ENCODE data around the gene GBA2.
A peak's percentile ranks its signal among the peaks of the same experiment; 100 is the strongest.

GBA2 gene

DNA sequence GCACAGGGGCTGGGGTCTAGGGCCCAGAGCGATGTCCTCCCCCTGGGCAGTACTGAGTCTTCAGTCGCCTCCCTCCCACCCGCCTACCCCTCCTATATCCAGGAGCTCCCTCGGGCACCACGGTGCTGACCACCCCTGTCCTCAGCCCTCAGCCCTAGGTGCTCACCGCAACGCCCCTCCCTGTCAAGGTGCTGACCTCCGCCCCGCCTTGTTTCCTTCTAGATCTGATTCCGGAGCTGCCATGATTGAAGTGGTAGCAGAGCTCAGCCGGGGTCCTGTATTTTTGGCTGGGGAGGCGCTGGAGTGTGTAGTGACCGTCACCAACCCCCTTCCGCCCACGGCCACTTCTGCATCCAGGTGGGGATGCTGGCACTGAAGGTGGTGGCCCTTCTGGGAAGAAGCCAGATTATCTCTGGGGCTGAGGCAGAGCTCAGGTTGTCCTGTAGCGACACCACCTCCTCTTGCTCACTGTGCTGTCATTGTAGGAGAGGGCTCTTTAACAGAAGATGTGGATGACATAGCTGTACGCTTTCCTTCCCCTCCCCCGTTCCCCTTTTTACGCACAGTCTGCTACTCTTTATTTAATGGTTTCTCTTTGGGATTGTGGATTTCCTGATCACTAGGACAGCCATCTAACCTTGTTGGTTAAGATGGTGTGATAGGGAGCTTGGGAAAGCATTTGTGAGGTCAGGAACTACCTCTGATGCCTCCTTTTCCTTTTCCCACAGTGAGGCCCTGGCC is 657 bp upstream of the GBA2 start:
- H3K4me3 ChIP-seq (ENCODE audit: low read depth, low read length), result peak overlapping the region; percentile 70
- TF ChIP-seq, protein P1, sequence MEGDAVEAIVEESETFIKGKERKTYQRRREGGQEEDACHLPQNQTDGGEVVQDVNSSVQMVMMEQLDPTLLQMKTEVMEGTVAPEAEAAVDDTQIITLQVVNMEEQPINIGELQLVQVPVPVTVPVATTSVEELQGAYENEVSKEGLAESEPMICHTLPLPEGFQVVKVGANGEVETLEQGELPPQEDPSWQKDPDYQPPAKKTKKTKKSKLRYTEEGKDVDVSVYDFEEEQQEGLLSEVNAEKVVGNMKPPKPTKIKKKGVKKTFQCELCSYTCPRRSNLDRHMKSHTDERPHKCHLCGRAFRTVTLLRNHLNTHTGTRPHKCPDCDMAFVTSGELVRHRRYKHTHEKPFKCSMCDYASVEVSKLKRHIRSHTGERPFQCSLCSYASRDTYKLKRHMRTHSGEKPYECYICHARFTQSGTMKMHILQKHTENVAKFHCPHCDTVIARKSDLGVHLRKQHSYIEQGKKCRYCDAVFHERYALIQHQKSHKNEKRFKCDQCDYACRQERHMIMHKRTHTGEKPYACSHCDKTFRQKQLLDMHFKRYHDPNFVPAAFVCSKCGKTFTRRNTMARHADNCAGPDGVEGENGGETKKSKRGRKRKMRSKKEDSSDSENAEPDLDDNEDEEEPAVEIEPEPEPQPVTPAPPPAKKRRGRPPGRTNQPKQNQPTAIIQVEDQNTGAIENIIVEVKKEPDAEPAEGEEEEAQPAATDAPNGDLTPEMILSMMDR (IDR thresholded peaks at IDR 0.05; ENCODE audit: low read depth, low read length), result no peak

DNA sequence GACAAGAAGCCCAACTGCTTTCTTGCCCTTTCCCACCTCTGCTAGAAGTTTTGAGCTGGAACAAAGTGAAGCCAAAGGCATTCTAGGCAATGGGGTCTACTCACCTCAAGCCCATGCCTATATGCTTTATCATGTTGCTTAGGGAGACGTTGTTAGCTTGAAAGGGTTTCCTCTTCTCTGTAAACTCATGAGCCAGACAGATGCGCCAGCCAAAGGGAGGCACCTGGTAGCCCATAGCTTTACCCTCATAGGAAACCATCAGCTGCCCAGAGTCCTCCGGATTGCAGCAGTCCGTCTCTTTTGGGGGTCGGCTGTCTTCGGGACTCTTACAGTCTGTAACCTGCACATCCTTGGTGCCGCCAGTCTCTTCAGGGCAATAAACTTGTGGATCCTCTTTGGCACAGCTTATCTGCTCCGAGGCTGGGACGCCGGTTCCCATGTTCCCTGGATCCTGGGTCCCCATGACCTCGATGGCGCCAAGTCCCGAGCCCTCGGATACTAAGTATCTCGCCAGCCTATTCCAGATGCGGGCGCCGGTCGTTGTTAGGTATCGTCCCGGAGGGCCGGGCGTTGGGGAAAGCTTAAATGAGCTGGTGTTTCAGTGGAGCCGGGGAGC is 678 bp downstream of the GBA2 start:
- TF ChIP-seq, protein P1 (IDR thresholded peaks at IDR 0.05; ENCODE audit: low read depth, low read length), result no peak
- peak overlapping the region; percentile 70 for H3K4me3 ChIP-seq (ENCODE audit: low read depth, low read length)

DNA sequence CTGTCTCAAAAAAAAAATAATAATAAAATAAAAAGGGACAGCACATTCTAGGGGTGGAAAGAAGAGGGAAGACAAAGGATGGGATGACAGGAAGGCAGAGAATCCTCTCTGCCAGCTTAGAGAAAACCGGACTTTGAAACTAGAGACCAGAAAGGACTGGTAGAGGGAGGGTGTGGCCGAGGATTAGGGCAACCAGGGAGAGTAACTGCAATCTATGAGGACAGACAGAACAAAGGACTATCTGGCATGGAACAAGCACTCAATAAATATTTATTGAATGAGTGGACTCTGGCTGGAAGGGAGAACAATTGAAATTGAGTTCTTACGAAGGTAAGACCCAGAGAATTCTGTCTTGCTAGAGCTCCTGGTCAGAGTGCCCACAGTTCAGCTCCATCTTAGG is 2.4 kb downstream of the GBA2 start:
- TF ChIP-seq, protein P1 (IDR thresholded peaks at IDR 0.05; ENCODE audit: low read depth, low read length), result no peak
- H3K4me3 ChIP-seq (ENCODE audit: low read depth, low read length), result peak overlapping the region; percentile 70

DNA sequence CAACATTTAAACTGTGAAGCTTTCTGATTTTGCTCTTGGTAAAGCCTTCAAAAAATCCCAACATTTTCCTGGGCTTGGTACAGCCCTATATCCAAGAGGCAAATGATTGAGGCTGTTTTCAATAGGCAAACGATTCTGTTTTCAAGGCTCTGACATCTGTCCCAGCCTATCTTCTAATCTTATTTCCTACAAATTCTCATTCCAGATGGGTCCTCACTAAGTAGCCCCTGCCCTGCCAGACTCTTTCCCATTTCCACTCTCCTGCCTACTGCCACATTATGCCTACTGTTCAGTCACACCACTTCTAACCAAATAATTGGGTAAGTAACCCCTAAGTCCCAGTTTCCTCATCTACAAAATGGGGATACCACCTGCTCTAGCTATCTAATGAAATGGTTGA is 3.5 kb downstream of the GBA2 start:
- TF ChIP-seq, protein P1 (IDR thresholded peaks at IDR 0.05; ENCODE audit: low read depth, low read length), result no peak
- peak overlapping the region; percentile 70; the same call in 1 of the 2 replicates for H3K4me3 ChIP-seq (ENCODE audit: low read depth, low read length)

DNA sequence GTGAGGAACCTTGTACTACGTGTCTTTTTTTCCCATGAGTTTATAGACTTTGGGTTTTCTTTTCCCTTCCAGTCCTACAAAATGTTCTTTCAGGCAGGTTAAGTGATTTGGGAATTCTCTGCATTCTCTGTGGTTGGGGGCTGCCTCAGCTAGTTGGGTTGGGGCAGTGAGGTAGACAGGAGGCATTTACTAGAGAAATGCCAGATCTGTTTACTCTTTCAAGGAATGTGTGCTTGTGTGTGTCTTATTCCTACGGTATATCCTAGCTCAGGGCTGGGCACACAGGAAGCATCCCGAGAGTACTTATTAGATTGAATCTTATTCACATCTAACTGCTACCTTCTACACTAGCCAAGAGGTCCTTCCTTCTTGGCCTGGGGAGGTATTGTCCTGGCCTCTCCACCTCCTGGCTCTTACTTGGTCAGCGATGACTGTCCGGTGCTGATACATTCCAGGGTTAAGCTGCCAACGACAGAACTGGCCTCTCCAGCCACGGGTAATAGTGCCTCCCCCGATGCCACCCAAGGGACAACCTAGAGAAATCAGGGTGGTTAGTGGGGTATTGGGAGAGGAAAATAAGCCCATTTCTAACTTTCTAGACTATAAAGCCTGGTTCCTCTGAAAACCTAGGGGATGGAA is 5.0 kb downstream of the GBA2 start:
- no peak overlapping the region for H3K4me3 ChIP-seq (ENCODE audit: low read depth, low read length)
- TF ChIP-seq, protein P1 (IDR thresholded peaks at IDR 0.05; ENCODE audit: low read depth, low read length), result no peak

DNA sequence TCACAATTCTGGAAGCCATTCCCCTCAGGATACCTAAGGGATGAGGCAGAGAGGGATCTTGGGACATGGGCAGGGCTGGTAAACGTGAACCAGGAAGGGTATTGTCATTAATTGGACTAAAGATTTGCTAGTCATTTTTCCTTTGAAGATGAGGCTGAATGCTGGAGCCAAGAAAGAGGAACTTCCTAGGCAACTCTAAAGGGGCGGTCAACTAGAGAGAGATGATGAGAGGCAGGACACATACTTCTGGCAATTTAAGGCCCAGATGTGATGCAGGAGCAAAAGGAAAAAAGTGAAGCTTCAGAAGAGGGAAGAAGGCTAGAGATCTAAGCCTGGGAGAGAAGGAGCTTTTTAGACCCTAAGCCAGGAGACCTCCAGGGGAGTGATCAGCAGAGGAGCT is 5.6 kb downstream of the GBA2 start:
- TF ChIP-seq, protein P1 (IDR thresholded peaks at IDR 0.05; ENCODE audit: low read depth, low read length), result no peak
- H3K4me3 ChIP-seq (ENCODE audit: low read depth, low read length), result no peak overlapping the region

DNA sequence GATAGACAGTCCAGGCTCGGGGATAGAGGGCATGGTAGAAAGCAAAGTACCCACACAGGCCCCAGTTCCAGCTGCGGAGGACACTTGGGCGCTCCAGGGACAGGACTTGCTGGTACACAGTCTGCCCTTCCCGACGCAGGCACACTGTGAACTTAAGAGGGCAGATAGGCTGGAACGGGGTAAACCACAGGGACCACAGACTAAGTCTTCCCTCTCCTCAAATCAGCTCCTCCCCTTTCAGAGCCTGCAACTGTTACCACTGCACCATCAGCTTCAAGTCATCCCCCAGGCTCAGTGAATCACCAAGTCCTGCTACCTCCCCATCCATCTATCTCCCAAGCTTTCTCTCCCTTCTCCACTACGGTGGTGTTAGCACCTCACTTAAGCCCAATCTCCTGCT is 7.3 kb downstream of the GBA2 start:
- TF ChIP-seq, protein P1 (IDR thresholded peaks at IDR 0.05; ENCODE audit: low read depth, low read length), result no peak
- H3K4me3 ChIP-seq (ENCODE audit: low read depth, low read length), result no peak overlapping the region
